Endothelial cell (in vitro differentiated cells): ENCODE results near the gene GABBR2. TPM values are rescaled to one million over a fixed set of nuclear protein-coding genes. Genes with fewer than 3 reads are reported as not detected.

Experiments used
- DNase-seq: peaks from one replicate; pipeline ENCODE4 v3.0.0; 2021; ENCODE audit warnings: low spot score
- H3K27ac Mint-ChIP-seq: one replicate; pipeline ENCODE4 v1.8.0; 2021; ENCODE audit warnings: mixed read lengths, inconsistent platforms; ENCODE audit not compliant: unreplicated experiment
- H3K27me3 Mint-ChIP-seq: one replicate; pipeline ENCODE4 v1.8.0; 2021; ENCODE audit warnings: mild to moderate bottlenecking, moderate library complexity, mixed read lengths, inconsistent platforms; ENCODE audit not compliant: unreplicated experiment
- H3K36me3 Mint-ChIP-seq: one replicate; pipeline ENCODE4 v1.8.0; 2021; ENCODE audit warnings: mild to moderate bottlenecking, low read depth, mixed read lengths, inconsistent platforms; ENCODE audit not compliant: unreplicated experiment
- H3K4me1 Mint-ChIP-seq: one replicate; pipeline ENCODE4 v1.8.0; 2021; ENCODE audit warnings: mild to moderate bottlenecking, mixed read lengths, inconsistent platforms; ENCODE audit not compliant: unreplicated experiment
- H3K4me3 Mint-ChIP-seq: one replicate; pipeline ENCODE4 v1.8.0; 2021; ENCODE audit warnings: mild to moderate bottlenecking, mixed read lengths, inconsistent platforms; ENCODE audit not compliant: unreplicated experiment
- H3K9me3 Mint-ChIP-seq: one replicate; pipeline ENCODE4 v1.8.0; 2021; ENCODE audit warnings: mixed read lengths, inconsistent platforms; ENCODE audit not compliant: unreplicated experiment
- CTCF ChIP-seq: fragments of 200-600 bp; sonication (generic); IDR thresholded peaks from one replicate; pipeline ENCODE4 v1.5.0; 2021; ENCODE audit warnings: antibody characterized with exemption; ENCODE audit not compliant: unreplicated experiment
- total RNA-seq: library from RNA; stranded (reverse); fragmentation: NEBNext Ultra II Directional; extraction: Animal tissue kit (Norgen Biotek cat#: 25700); gene quantifications from one replicate; pipeline ENCODE4 v1.2.1, GENCODE V29; 2021; ENCODE audit not compliant: unreplicated experiment

The GABBR2 gene
- total RNA-seq, 1 donor from 2014 or later: 0.46 TPM

DNA sequence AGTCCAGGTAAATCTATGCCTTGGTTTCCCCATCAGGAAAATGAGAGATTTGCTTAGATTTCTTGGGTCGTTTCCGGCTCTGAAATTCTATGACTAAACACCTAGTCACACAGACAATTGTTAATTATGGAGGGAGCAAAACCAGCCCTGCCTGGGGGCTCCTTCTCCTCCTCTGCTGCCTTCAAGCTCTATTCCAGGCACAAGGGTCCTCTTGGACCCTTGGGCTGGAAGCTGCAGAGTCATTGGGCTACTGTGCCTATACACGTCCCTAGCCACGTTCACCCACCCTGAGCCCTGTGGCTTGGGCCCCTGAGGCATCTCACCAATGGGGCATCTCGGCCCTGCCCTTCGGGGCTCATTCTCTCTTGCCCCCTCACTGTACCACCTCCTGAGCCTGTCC lies 379.5 kb downstream of the GABBR2 start:
- no peak for DNase-seq
- H3K27me3 Mint-ChIP-seq: no peaks in the 10 kb centered on the region
- TF ChIP-seq CTCF: no peak
- H3K4me1 Mint-ChIP-seq: peaks cover 7% of the 10 kb centered on the region
- no peaks in the 10 kb centered on the region for H3K9me3 Mint-ChIP-seq
- H3K4me3 Mint-ChIP-seq: no peak overlapping the region
- H3K36me3 Mint-ChIP-seq: no peaks in the 10 kb centered on the region
- no peak overlapping the region for H3K27ac Mint-ChIP-seq

DNA sequence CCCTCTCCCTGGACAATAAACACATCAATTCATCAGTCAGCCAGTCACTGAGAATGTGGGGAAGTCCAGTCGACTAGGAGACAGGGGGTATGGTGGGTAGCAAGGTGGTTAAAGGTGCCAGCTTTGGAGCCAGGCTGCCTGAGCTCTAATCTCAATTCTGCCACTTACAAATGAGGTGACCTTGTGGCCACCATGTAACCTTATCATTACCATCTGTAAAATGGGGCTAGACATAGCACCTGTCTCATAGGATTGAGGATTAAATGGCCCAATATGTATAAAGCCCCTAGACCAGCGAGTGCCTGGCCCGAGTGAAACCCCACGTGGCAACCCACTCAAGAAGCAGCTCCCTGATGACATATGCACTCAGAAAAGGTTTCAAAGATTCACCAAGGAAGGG lies 380.0 kb downstream of the GABBR2 start:
- Mint-ChIP-seq H3K9me3 (no peaks in the 10 kb centered on the region), H3K36me3 (no peaks in the 10 kb centered on the region), H3K4me3 (no peak overlapping the region), H3K4me1 (peaks cover 9% of the 10 kb centered on the region), H3K27me3 (no peaks in the 10 kb centered on the region), H3K27ac (no peak overlapping the region)
- no peak for DNase-seq
- TF ChIP-seq CTCF: no peak

- no peak for DNase-seq
Measured at GRCh38 chr9:98328141-98328540, 380.6 kb downstream of the GABBR2 start.

DNA sequence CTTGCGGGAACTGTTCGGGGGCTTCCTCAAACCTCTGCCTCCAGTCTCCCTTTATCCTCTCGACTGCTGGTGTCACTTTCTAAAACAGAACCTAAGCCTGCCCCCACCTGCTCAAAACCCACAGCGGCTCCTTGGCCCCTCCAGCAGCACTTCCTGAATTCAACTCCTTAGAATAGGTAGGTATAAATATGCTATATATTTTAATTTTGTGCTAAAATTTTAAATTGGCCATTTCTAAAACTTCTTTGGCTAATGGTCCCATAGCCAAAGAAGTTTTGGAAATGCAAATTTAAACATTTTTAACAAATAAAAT lies 381.5 kb downstream of the GABBR2 start:
- no peak overlapping the region for H3K4me3 Mint-ChIP-seq

More at GRCh38 chr9:98328141-98328540, 380.6 kb downstream of the GABBR2 start:
- no peak overlapping the region for H3K4me3 Mint-ChIP-seq
- no peaks in the 10 kb centered on the region for H3K36me3 Mint-ChIP-seq
- H3K27me3 Mint-ChIP-seq: no peaks in the 10 kb centered on the region
- no peak for TF ChIP-seq CTCF
- H3K9me3 Mint-ChIP-seq: no peaks in the 10 kb centered on the region
- peaks cover 9% of the 10 kb centered on the region for H3K4me1 Mint-ChIP-seq
- no peak overlapping the region for H3K27ac Mint-ChIP-seq

More for the DNA sequence above, 381.5 kb downstream of the GABBR2 start:
- Mint-ChIP-seq H3K27ac (no peak overlapping the region), H3K9me3 (no peaks in the 10 kb centered on the region), H3K27me3 (peaks cover 2% of the 10 kb centered on the region), H3K36me3 (no peaks in the 10 kb centered on the region), H3K4me1 (peaks cover 16% of the 10 kb centered on the region)
- TF ChIP-seq CTCF: no peak
- DNase-seq: no peak
